ENCODE data around the gene PRRG3.

PRRG3 gene

GRCh38 chrX:151700581-151700980 lies 5.3 kb downstream of the PRRG3 start:
- ATAC-seq (replicated peaks) (no peak), DNase-seq (no peak)
- Mint-ChIP-seq H3K27ac (no peak overlapping the region), H3K9me3 (no peaks in the 10 kb centered on the region), H3K27me3 (peaks cover 14 to 18% of the 10 kb centered on the region in 2 donors), H3K4me1 (no peaks in the 10 kb centered on the region), H3K36me3 (no peaks in the 10 kb centered on the region), H3K4me3 (no peak overlapping the region)

GRCh38 chrX:151701071-151701470 lies 5.8 kb downstream of the PRRG3 start:
- no peak for ATAC-seq (replicated peaks)
- Mint-ChIP-seq H3K9me3 (no peaks in the 10 kb centered on the region), H3K27me3 (peaks cover 10 to 14% of the 10 kb centered on the region in 2 donors)

GRCh38 chrX:151701531-151701930 lies 6.3 kb downstream of the PRRG3 start:
- Mint-ChIP-seq H3K9me3 (no peaks in the 10 kb centered on the region), H3K36me3 (no peaks in the 10 kb centered on the region), H3K27me3 (peaks cover 5 to 9% of the 10 kb centered on the region in 2 donors), H3K4me3 (no peak overlapping the region), H3K27ac (no peak overlapping the region), H3K4me1 (no peaks in the 10 kb centered on the region)
- no peak for ATAC-seq (replicated peaks)
- no peak for DNase-seq

More at GRCh38 chrX:151701071-151701470, 5.8 kb downstream of the PRRG3 start:
- Mint-ChIP-seq H3K4me1 (no peaks in the 10 kb centered on the region), H3K36me3 (no peaks in the 10 kb centered on the region), H3K27ac (no peak overlapping the region), H3K4me3 (no peak overlapping the region)
- no peak for DNase-seq

- Mint-ChIP-seq H3K27me3 (peaks cover under 1 to 6% of the 10 kb centered on the region in 2 donors), H3K36me3 (no peaks in the 10 kb centered on the region), H3K27ac (no peak overlapping the region), H3K9me3 (no peaks in the 10 kb centered on the region), H3K4me3 (no peak overlapping the region), H3K4me1 (no peaks in the 10 kb centered on the region)
- no peak for DNase-seq
- ATAC-seq (replicated peaks), result no peak
Observed at GRCh38 chrX:151702026-151702714, 6.9 kb downstream of the PRRG3 start.

- H3K36me3 Mint-ChIP-seq, result no peaks in the 10 kb centered on the region
- no peaks in the 10 kb centered on the region for H3K4me1 Mint-ChIP-seq
- no peaks in the 10 kb centered on the region for H3K27me3 Mint-ChIP-seq
- H3K9me3 Mint-ChIP-seq, result no peaks in the 10 kb centered on the region
- H3K4me3 Mint-ChIP-seq, result no peak overlapping the region
- no peak overlapping the region for H3K27ac Mint-ChIP-seq
- ATAC-seq (replicated peaks) (no peak), DNase-seq (no peak)
Observed at GRCh38 chrX:151702741-151703340, 7.6 kb downstream of the PRRG3 start.

- no peaks in the 10 kb centered on the region for H3K36me3 Mint-ChIP-seq
Observed at GRCh38 chrX:151703487-151703886, 8.2 kb downstream of the PRRG3 start.

GRCh38 chrX:151704041-151704663 lies 8.9 kb downstream of the PRRG3 start:
- Mint-ChIP-seq H3K27me3 (no peaks in the 10 kb centered on the region), H3K27ac (no peak overlapping the region), H3K4me1 (no peaks in the 10 kb centered on the region), H3K4me3 (no peak overlapping the region), H3K9me3 (no peaks in the 10 kb centered on the region), H3K36me3 (no peaks in the 10 kb centered on the region)
- ATAC-seq (replicated peaks), result no peak
- no peak for DNase-seq

More at GRCh38 chrX:151703487-151703886, 8.2 kb downstream of the PRRG3 start:
- ATAC-seq (replicated peaks) (no peak), DNase-seq (no peak)
- Mint-ChIP-seq H3K27me3 (no peaks in the 10 kb centered on the region), H3K4me1 (no peaks in the 10 kb centered on the region), H3K4me3 (no peak overlapping the region), H3K9me3 (no peaks in the 10 kb centered on the region), H3K27ac (no peak overlapping the region)

GRCh38 chrX:151708821-151709220 lies 13.6 kb downstream of the PRRG3 start:
- ATAC-seq (replicated peaks) (no peak), DNase-seq (no peak)
- Mint-ChIP-seq H3K27me3 (no peaks in the 10 kb centered on the region), H3K4me3 (no peak overlapping the region), H3K36me3 (no peaks in the 10 kb centered on the region), H3K4me1 (no peaks in the 10 kb centered on the region), H3K9me3 (no peaks in the 10 kb centered on the region), H3K27ac (no peak overlapping the region)

- DNase-seq (no peak), ATAC-seq (replicated peaks) (no peak)
- peaks cover 0 to 3% of the 10 kb centered on the region in 2 donors for H3K27me3 Mint-ChIP-seq
- H3K27ac Mint-ChIP-seq, result no peak overlapping the region
- no peaks in the 10 kb centered on the region for H3K36me3 Mint-ChIP-seq
- H3K9me3 Mint-ChIP-seq, result no peaks in the 10 kb centered on the region
- no peak overlapping the region for H3K4me3 Mint-ChIP-seq
- no peaks in the 10 kb centered on the region for H3K4me1 Mint-ChIP-seq
Observed at GRCh38 chrX:151710457-151710856, 15.2 kb downstream of the PRRG3 start.

- DNase-seq (no peak), ATAC-seq (replicated peaks) (no peak)
- Mint-ChIP-seq H3K4me1 (no peaks in the 10 kb centered on the region), H3K4me3 (no peak overlapping the region), H3K36me3 (no peaks in the 10 kb centered on the region), H3K9me3 (no peaks in the 10 kb centered on the region), H3K27me3 (peaks cover 0 to 3% of the 10 kb centered on the region in 2 donors), H3K27ac (no peak overlapping the region)
Observed at GRCh38 chrX:151711154-151711553, 15.9 kb downstream of the PRRG3 start.

GRCh38 chrX:151711787-151712186 lies 16.5 kb downstream of the PRRG3 start:
- Mint-ChIP-seq H3K27me3 (peaks cover 0 to 3% of the 10 kb centered on the region in 2 donors), H3K4me1 (no peaks in the 10 kb centered on the region), H3K36me3 (no peaks in the 10 kb centered on the region), H3K9me3 (no peaks in the 10 kb centered on the region), H3K4me3 (no peak overlapping the region), H3K27ac (no peak overlapping the region)
- ATAC-seq (replicated peaks), result no peak
- no peak for DNase-seq

GRCh38 chrX:151712253-151712652 lies 17.0 kb downstream of the PRRG3 start:
- Mint-ChIP-seq H3K36me3 (no peaks in the 10 kb centered on the region), H3K9me3 (no peaks in the 10 kb centered on the region), H3K4me3 (no peak overlapping the region), H3K27me3 (peaks cover 0 to 3% of the 10 kb centered on the region in 2 donors), H3K4me1 (no peaks in the 10 kb centered on the region), H3K27ac (no peak overlapping the region)
- ATAC-seq (replicated peaks) (no peak), DNase-seq (no peak)

- peaks cover 0 to 3% of the 10 kb centered on the region in 2 donors for H3K9me3 Mint-ChIP-seq
- H3K36me3 Mint-ChIP-seq, result no peaks in the 10 kb centered on the region
- H3K27me3 Mint-ChIP-seq, result peaks cover 0 to 3% of the 10 kb centered on the region in 2 donors
- no peak overlapping the region for H3K27ac Mint-ChIP-seq
- no peaks in the 10 kb centered on the region for H3K4me1 Mint-ChIP-seq
- H3K4me3 Mint-ChIP-seq, result no peak overlapping the region
- DNase-seq (no peak), ATAC-seq (replicated peaks) (peak in 1 of 2 donors; percentile 47)
Observed at GRCh38 chrX:151713849-151714248, 18.6 kb downstream of the PRRG3 start.

GRCh38 chrX:151714362-151714761 lies 19.1 kb downstream of the PRRG3 start:
- no peak for DNase-seq
- peaks cover 0 to 3% of the 10 kb centered on the region in 2 donors for H3K27me3 Mint-ChIP-seq
- peaks cover 0 to 3% of the 10 kb centered on the region in 2 donors for H3K9me3 Mint-ChIP-seq
- H3K36me3 Mint-ChIP-seq, result no peaks in the 10 kb centered on the region
- no peaks in the 10 kb centered on the region for H3K4me1 Mint-ChIP-seq
- no peak overlapping the region for H3K4me3 Mint-ChIP-seq
- H3K27ac Mint-ChIP-seq, result no peak overlapping the region
- no peak for ATAC-seq (replicated peaks)

- Mint-ChIP-seq H3K4me3 (no peak within 1 kb of the TSS), H3K36me3 (no peaks in the 10 kb centered on the region), H3K27ac (no peak within 1 kb of the TSS), H3K9me3 (peaks cover 0 to 3% of the 10 kb centered on the region in 2 donors), H3K27me3 (peaks cover 0 to 3% of the 10 kb centered on the region in 2 donors), H3K4me1 (no peaks in the 10 kb centered on the region)
- DNase-seq (no peak), ATAC-seq (replicated peaks) (no peak)
Observed at GRCh38 chrX:151715752-151716151, 20.5 kb downstream of the PRRG3 start, which contains the start of gene FATE1. Gene FATE1 (plus strand): TSS chrX:151716035. CDS start chrX:151716120, 85 bp downstream.

All from stimulated activated naive B cell treated with anti-CD40 and anti-IgM and Interleukin-4, amounts not matched to agents 10 μg/mL and 1 μg/mL and 100 μg/mL, for 72 hours (primary cell).